Lower leg skin (tissue), 4 donors: ENCODE measurements around the gene TMC5. TPM values are rescaled to one million over a fixed set of nuclear protein-coding genes. Genes with fewer than 3 reads are reported as not detected.

Experiments used
- DNase-seq, 2 donors: peaks; one replicate each; pipeline ENCODE4 v3.0.0-alpha.2; 2019; ENCODE audit warnings: low spot score in 2 of 2
- H3K4me3 ChIP-seq: fragments of 200-600 bp; sonication (generic); 2 replicates; pipeline ENCODE4 v1.5.1; 2017; ENCODE audit warnings: mild to moderate bottlenecking, low read depth; ENCODE audit not compliant: poor library complexity, severe bottlenecking
- CTCF ChIP-seq, 3 donors: fragments of 450-650 bp; IDR thresholded peaks; one replicate each; pipeline ENCODE4 v1.5.1; 2016; ENCODE audit warnings: antibody characterized with exemption in 3 of 3, mild to moderate bottlenecking in 3 of 3, moderate library complexity in 2 of 3
- POLR2A ChIP-seq, 2 donors: fragments of 450-650 bp; IDR thresholded peaks; one replicate each; pipeline ENCODE4 v1.6.1; 2016 to 2017; ENCODE audit warnings: antibody characterized with exemption in 2 of 2, mild to moderate bottlenecking in 1 of 2, moderate library complexity in 1 of 2
- WGBS, 2 donors: methylation state at CpG; one replicate each; pipeline ENCODE4 v1.1.5; 2018; 5-methylcytosine and 5-hydroxymethylcytosine counted together
- intact Hi-C: fragments of 100-400 bp; cut with DNase I; formaldehyde crosslinking; loops from one replicate; pipeline ENCODE4 v1.15.0; 2023; ENCODE audit warnings: low total_unique reads
- total RNA-seq, 4 donors: library from RNA; depleted of rRNA; stranded (reverse); fragments of >200 nt; gene quantifications; one replicate each; pipeline ENCODE4 v1.1.0, GENCODE V29; 2016

Gene TMC5
- total RNA-seq, 4 donors from 2014 or later = 0.80 to 1.8 (median 1.2) TPM

GRCh38 chr16:19439483-19439882, 21.8 kb downstream of the TMC5 start:
- WGBS, 2 donors = 79 to 86% methylated on average over 4 of the region's 4 CpGs
- TF ChIP-seq POLR2A (IDR thresholded peaks at IDR 0.05) (no peak), CTCF (IDR thresholded peaks at IDR 0.05) (no peak)
- no peak overlapping the region for H3K4me3 ChIP-seq

GRCh38 chr16:19443659-19444058, 26.0 kb downstream of the TMC5 start:
- intact Hi-C loops = no loop called here
- 77% methylated on average over 1 of the region's 1 CpG for WGBS, 2 donors
- DNase-seq = no peak
- TF ChIP-seq POLR2A (IDR thresholded peaks at IDR 0.05) = no peak
- TF ChIP-seq CTCF (IDR thresholded peaks at IDR 0.05) = no peak
- no peak overlapping the region for H3K4me3 ChIP-seq

More at GRCh38 chr16:19439483-19439882, 21.8 kb downstream of the TMC5 start:
- intact Hi-C loops = no loop called here
- no peak for DNase-seq

GRCh38 chr16:19446300-19446846, 28.7 kb downstream of the TMC5 start:
- WGBS, 2 donors = 61 to 63% methylated on average over 4 of the region's 4 CpGs
- TF ChIP-seq POLR2A (IDR thresholded peaks at IDR 0.05) (no peak), CTCF (IDR thresholded peaks at IDR 0.05) (no peak)
- DNase-seq = no peak
- no peak overlapping the region for H3K4me3 ChIP-seq
- intact Hi-C loops = no loop called here

GRCh38 chr16:19446886-19447285, 29.2 kb downstream of the TMC5 start:
- intact Hi-C loops = no loop called here
- H3K4me3 ChIP-seq = no peak overlapping the region
- WGBS, 2 donors = 95 to 96% methylated on average over 5 of the region's 5 CpGs
- TF ChIP-seq POLR2A (IDR thresholded peaks at IDR 0.05) = no peak
- no peak for TF ChIP-seq CTCF (IDR thresholded peaks at IDR 0.05)
- DNase-seq = no peak

GRCh38 chr16:19450186-19450585, 32.5 kb downstream of the TMC5 start:
- intact Hi-C loops = no loop called here
- no peak for DNase-seq
- TF ChIP-seq POLR2A (IDR thresholded peaks at IDR 0.05) (no peak), CTCF (IDR thresholded peaks at IDR 0.05) (no peak)
- no peak overlapping the region for H3K4me3 ChIP-seq
- WGBS, 2 donors = 83 to 87% methylated on average over 3 of the region's 3 CpGs
